GM12874 (cell line): Measurements from ENCODE around the gene ZNF423.

Experiments
- CTCF ChIP-seq: IDR thresholded peaks from 2 replicates; pipeline ENCODE4 v1.5.1; 2011; ENCODE audit warnings: low read depth, mild to moderate bottlenecking, control low read depth, low read length, moderate library complexity; ENCODE audit not compliant: insufficient read depth

The ZNF423 gene

GRCh38 chr16:49493836-49494235, 362.1 kb downstream of the ZNF423 start:
- no peak for TF ChIP-seq CTCF

GRCh38 chr16:49492896-49493626, 362.9 kb downstream of the ZNF423 start:
- TF ChIP-seq CTCF: no peak

- peak; percentile 94 for TF ChIP-seq CTCF
Observed at GRCh38 chr16:49491771-49492761, 363.8 kb downstream of the ZNF423 start.

- no peak for TF ChIP-seq CTCF
Observed at GRCh38 chr16:49491106-49491670, 364.7 kb downstream of the ZNF423 start.

- no peak for TF ChIP-seq CTCF
Observed at GRCh38 chr16:49490321-49490705, 365.6 kb downstream of the ZNF423 start.

- no peak for TF ChIP-seq CTCF
Observed at GRCh38 chr16:49489686-49490320, 366.1 kb downstream of the ZNF423 start.
